ENCODE results near the gene PSMA2. TPM values are rescaled to one million over a fixed set of nuclear protein-coding genes. Genes with fewer than 3 reads are reported as not detected.

Gene PSMA2
- total RNA-seq, 6 donors from 2014 or later = 14.7 to 58.9 (median 42.8) TPM

GRCh38 chr7:42976371-42976770 lies 44.4 kb upstream of the PSMA2 start:
- TF ChIP-seq POLR2A (IDR thresholded peaks at IDR 0.05) = no peak
- DNase-seq (no peak), ATAC-seq (ENCODE audit: low FRiP score in 2 of 2) (no peak)
- Histone ChIP-seq H3K4me1 (no peaks in the 10 kb centered on the region), H3K36me3 (no peaks in the 10 kb centered on the region), H3K9me3 (no peaks in the 10 kb centered on the region), H3K27ac (no peak overlapping the region), H3K4me3 (no peak overlapping the region), H3K27me3 (no peaks in the 10 kb centered on the region)
- WGBS, 2 donors = 89 to 93% methylated on average over 3 of the region's 3 CpGs

- no peaks in the 10 kb centered on the region for H3K4me1 ChIP-seq
- WGBS, 2 donors = 40 to 52% methylated on average over 5 of the region's 5 CpGs
- DNase-seq = peak in 1 of 2 donors; percentile 22
- H3K9me3 ChIP-seq = no peaks in the 10 kb centered on the region
- H3K4me3 ChIP-seq = no peak overlapping the region
- no peaks in the 10 kb centered on the region for H3K27me3 ChIP-seq
- no peaks in the 10 kb centered on the region for H3K36me3 ChIP-seq
- H3K27ac ChIP-seq = peak overlapping the region in 1 of 4 donors; percentile 6
- TF ChIP-seq POLR2A (IDR thresholded peaks at IDR 0.05) (no peak), EP300 (IDR thresholded peaks at IDR 0.05) (peak in 1 of 4 donors; percentile 13), POLR2AphosphoS5 (IDR thresholded peaks at IDR 0.05) (peak; percentile 55 to 59), CTCF (IDR thresholded peaks at IDR 0.05) (no peak)
- peak; percentile 64 to 84 for ATAC-seq (ENCODE audit: low FRiP score in 2 of 2)
These were observed 40.9 kb upstream of the PSMA2 start for GRCh38 chr7:42972699-42973500.

GRCh38 chr7:42967391-42967790 lies 35.4 kb upstream of the PSMA2 start:
- Histone ChIP-seq H3K27ac (no peak overlapping the region), H3K9me3 (no peaks in the 10 kb centered on the region), H3K27me3 (no peaks in the 10 kb centered on the region), H3K4me1 (no peaks in the 10 kb centered on the region), H3K4me3 (no peak overlapping the region), H3K36me3 (no peaks in the 10 kb centered on the region)
- DNase-seq = no peak
- WGBS, 2 donors = 77 to 87% methylated on average over 2 of the region's 2 CpGs
- no peak for ATAC-seq (ENCODE audit: low FRiP score in 2 of 2)
- TF ChIP-seq POLR2AphosphoS5 (IDR thresholded peaks at IDR 0.05) = no peak
- no peak for TF ChIP-seq POLR2A (IDR thresholded peaks at IDR 0.05)
- no peak for TF ChIP-seq EP300 (IDR thresholded peaks at IDR 0.05)
- no peak for TF ChIP-seq CTCF (IDR thresholded peaks at IDR 0.05)

GRCh38 chr7:42964849-42965805 lies 33.2 kb upstream of the PSMA2 start:
- no peak overlapping the region for H3K4me3 ChIP-seq
- H3K27ac ChIP-seq = no peak overlapping the region
- DNase-seq (no peak), ATAC-seq (ENCODE audit: low FRiP score in 2 of 2) (no peak)
- no peaks in the 10 kb centered on the region for H3K4me1 ChIP-seq
- no peaks in the 10 kb centered on the region for H3K27me3 ChIP-seq
- TF ChIP-seq POLR2A (IDR thresholded peaks at IDR 0.05) (no peak), CTCF (IDR thresholded peaks at IDR 0.05) (no peak), POLR2AphosphoS5 (IDR thresholded peaks at IDR 0.05) (no peak)
- no peaks in the 10 kb centered on the region for H3K9me3 ChIP-seq
- no peaks in the 10 kb centered on the region for H3K36me3 ChIP-seq
- 52 to 62% methylated on average over 6 of the region's 6 CpGs for WGBS, 2 donors

GRCh38 chr7:42964293-42964692 lies 32.3 kb upstream of the PSMA2 start:
- 69 to 74% methylated on average over 2 of the region's 2 CpGs for WGBS, 2 donors
- ATAC-seq (ENCODE audit: low FRiP score in 2 of 2) (no peak), DNase-seq (no peak)
- Histone ChIP-seq H3K4me1 (no peaks in the 10 kb centered on the region), H3K9me3 (no peaks in the 10 kb centered on the region), H3K27me3 (no peaks in the 10 kb centered on the region), H3K36me3 (no peaks in the 10 kb centered on the region), H3K27ac (no peak overlapping the region), H3K4me3 (no peak overlapping the region)
- TF ChIP-seq POLR2A (IDR thresholded peaks at IDR 0.05) = no peak
- no peak for TF ChIP-seq EP300 (IDR thresholded peaks at IDR 0.05)
- TF ChIP-seq POLR2AphosphoS5 (IDR thresholded peaks at IDR 0.05) = no peak
- TF ChIP-seq CTCF (IDR thresholded peaks at IDR 0.05) = no peak
